ENCODE measurements around the gene HEY2.

- TF ChIP-seq CTCF (IDR thresholded peaks at IDR 0.05) (no peak), POLR2A (IDR thresholded peaks at IDR 0.05) (no peak), EP300 (IDR thresholded peaks at IDR 0.05) (no peak)
Measured at GRCh38 chr6:125769147-125769783, 19.8 kb downstream of the HEY2 start.
